B cell (primary cell): ENCODE results near the gene ATP6V1B1.

Experiments used
- CTCF ChIP-seq: fragments of 200-600 bp; IDR thresholded peaks from one replicate; pipeline ENCODE4 v1.8.0; 2022; ENCODE audit warnings: antibody characterized with exemption, mild to moderate bottlenecking
- EZH2 ChIP-seq: IDR thresholded peaks from 2 replicates; pipeline ENCODE4 v1.6.1; 2012; ENCODE audit warnings: borderline replicate concordance, low read depth, mild to moderate bottlenecking, moderate library complexity, low read length; ENCODE audit not compliant: insufficient read depth, poor library complexity, severe bottlenecking

DNA sequence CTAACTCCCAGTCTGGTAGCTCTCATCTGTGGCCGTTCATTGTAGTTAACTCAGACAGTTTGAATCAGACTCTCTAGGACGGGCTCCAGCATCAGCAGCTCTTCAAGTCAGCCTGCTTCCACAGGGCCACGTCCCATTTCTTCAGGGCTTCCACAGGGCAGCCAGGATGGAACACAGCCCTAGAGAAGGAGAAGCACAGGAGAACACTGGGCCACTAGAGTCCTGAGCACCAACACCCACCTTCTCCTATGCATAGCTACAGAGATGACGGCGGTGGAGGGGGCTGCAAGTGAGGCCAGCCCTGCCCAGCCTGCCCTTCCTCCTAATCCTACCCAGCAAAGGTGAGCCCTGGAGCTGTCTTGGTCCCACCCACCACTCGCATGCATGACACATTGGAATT lies 69.2 kb downstream of the ATP6V1B1 start:
- no peak for TF ChIP-seq CTCF
- TF ChIP-seq EZH2: no peak
